IPS DF 4.7 (cell line): ENCODE measurements around the gene CD8A.
"Not testable (repeated sequence)": the region's sequence is repeated elsewhere in the genome, so short reads cannot be mapped to it uniquely, and the experiment has no call there.

ENCODE experiments used
- DNase-seq: peaks from one replicate; pipeline ENCODE4 v3.0.0-alpha.2; 2013; ENCODE audit warnings: low spot score; ENCODE audit errors: extremely low read depth

CD8A gene

DNA sequence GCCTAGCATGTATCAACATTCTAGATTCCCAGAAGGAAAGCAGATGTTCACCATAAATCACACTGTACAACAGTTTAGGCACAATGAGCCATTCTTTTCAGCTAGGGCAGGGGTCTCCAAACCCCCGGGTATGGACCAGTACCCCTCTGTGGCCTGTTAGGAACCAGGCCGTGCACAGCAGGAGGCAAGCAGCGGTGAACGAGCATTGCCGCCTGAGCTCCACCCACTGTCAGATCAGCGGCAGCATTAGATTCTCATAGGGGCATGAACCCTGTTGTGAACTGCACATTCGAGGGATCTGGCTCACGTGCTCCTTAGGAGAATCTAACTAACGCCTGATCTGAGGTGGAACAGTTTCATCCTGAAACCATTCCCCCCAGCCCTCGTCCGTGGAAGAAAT lies 50.8 kb downstream of the CD8A start:
- not testable (repeated sequence) for DNase-seq

DNA sequence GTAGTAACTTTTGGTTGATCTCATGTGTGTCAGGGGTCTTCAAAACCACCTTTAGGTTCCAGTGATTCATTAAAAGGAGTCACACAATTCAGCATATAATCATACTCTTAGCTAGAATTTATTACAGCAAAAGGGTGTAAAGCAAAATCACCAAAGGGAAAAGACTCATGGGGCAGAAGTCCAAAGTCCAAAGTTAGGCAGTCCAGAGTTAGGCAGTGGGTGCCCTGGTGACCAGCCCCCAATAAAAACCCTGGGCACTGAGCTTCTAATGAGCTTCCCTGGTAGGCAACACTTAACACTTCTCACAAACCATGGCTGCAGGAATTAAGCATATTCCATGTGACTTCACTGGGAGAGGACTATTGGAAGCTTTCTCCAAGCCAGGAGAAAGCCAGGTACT lies 51.2 kb downstream of the CD8A start:
- DNase-seq: not testable (repeated sequence)

GRCh38 chr2:86734896-86735295 lies 55.8 kb downstream of the CD8A start:
- DNase-seq: not testable (repeated sequence)
